Calu3 (cell line): ENCODE measurements around the gene ZNF266. TPM values are rescaled to one million over a fixed set of nuclear protein-coding genes. Genes with fewer than 3 reads are reported as not detected.

Experiments
- BruUV-seq: library from RNA; stranded (reverse); fragments of 400-500 nt; replicated peaks from 2 replicates; lab custom pipeline; 2021; lab: Mats Ljungman, UMichigan
- CTCF ChIA-PET: fragments of 300-600 bp; sonication (Branson Sonifier 250); formaldehyde crosslinking; loops from one replicate; lab custom pipeline; 2022; ENCODE audit warnings: antibody characterized with exemption; lab: Charles Lee
- DNase-seq: peaks from one replicate; pipeline ENCODE4 v3.0.0; 2022
- H3K27ac Mint-ChIP-seq: one replicate; pipeline ENCODE4 v1.8.0; 2022; ENCODE audit warnings: mixed read lengths; ENCODE audit not compliant: unreplicated experiment
- H3K27me3 Mint-ChIP-seq: one replicate; pipeline ENCODE4 v1.8.0; 2022; ENCODE audit warnings: mixed read lengths; ENCODE audit not compliant: unreplicated experiment
- H3K36me3 Mint-ChIP-seq: one replicate; pipeline ENCODE4 v1.8.0; 2022; ENCODE audit warnings: mild to moderate bottlenecking, moderate library complexity, mixed read lengths; ENCODE audit not compliant: insufficient read depth, unreplicated experiment
- H3K4me1 Mint-ChIP-seq: one replicate; pipeline ENCODE4 v1.8.0; 2022; ENCODE audit warnings: mild to moderate bottlenecking, low read depth, mixed read lengths; ENCODE audit not compliant: unreplicated experiment
- H3K4me3 Mint-ChIP-seq: one replicate; pipeline ENCODE4 v1.8.0; 2022; ENCODE audit warnings: mild to moderate bottlenecking, low read depth, moderate library complexity, mixed read lengths; ENCODE audit not compliant: unreplicated experiment
- H3K9me3 Mint-ChIP-seq: one replicate; pipeline ENCODE4 v1.8.0; 2022; ENCODE audit warnings: low read depth, mixed read lengths; ENCODE audit not compliant: unreplicated experiment
- CTCF ChIP-seq: fragments of 200-600 bp; IDR thresholded peaks from one replicate; pipeline ENCODE4 v1.8.0; 2022; ENCODE audit warnings: antibody characterized with exemption; ENCODE audit not compliant: unreplicated experiment
- intact Hi-C: fragments of 100-400 bp; cut with micrococcal nuclease; formaldehyde crosslinking; loops from one replicate; pipeline ENCODE4 v1.10.0; 2022; ENCODE audit not compliant: unreplicated experiment
- total RNA-seq: library from RNA; stranded (reverse); gene quantifications from 2 replicates; pipeline ENCODE4 v1.2.3, GENCODE V29; 2022

Gene ZNF266
- total RNA-seq, 1 experiment from 2014 or later, result 13.1 TPM

- no peaks in the 10 kb centered on the region for H3K4me1 Mint-ChIP-seq
- no peak overlapping the region for H3K27ac Mint-ChIP-seq
- no peak overlapping the region for H3K4me3 Mint-ChIP-seq
- peaks cover 6% of the 10 kb centered on the region for H3K36me3 Mint-ChIP-seq
- no TSS peak for BruUV-seq
- no peaks in the 10 kb centered on the region for H3K9me3 Mint-ChIP-seq
- H3K27me3 Mint-ChIP-seq, result no peaks in the 10 kb centered on the region
- CTCF ChIA-PET, result no interaction called here
- no peak for TF ChIP-seq CTCF
- intact Hi-C loops, result no loop called here
- no peak for DNase-seq
These were observed 22.0 kb downstream of the ZNF266 start for GRCh38 chr19:9413240-9413954.

- no peaks in the 10 kb centered on the region for H3K36me3 Mint-ChIP-seq
- intact Hi-C loops, result no loop called here
- TF ChIP-seq CTCF, result no peak
- H3K4me3 Mint-ChIP-seq, result no peak overlapping the region
- no peaks in the 10 kb centered on the region for H3K4me1 Mint-ChIP-seq
- H3K9me3 Mint-ChIP-seq, result peaks cover 4% of the 10 kb centered on the region
- H3K27me3 Mint-ChIP-seq, result no peaks in the 10 kb centered on the region
- CTCF ChIA-PET, result no interaction called here
- no TSS peak for BruUV-seq
- H3K27ac Mint-ChIP-seq, result no peak overlapping the region
- DNase-seq, result no peak
These were observed 27.5 kb downstream of the ZNF266 start for GRCh38 chr19:9407827-9408226.

- CTCF ChIA-PET, result no interaction called here
- no peak for DNase-seq
- H3K27me3 Mint-ChIP-seq, result no peaks in the 10 kb centered on the region
- intact Hi-C loops, result no loop called here
- H3K4me3 Mint-ChIP-seq, result no peak overlapping the region
- peaks cover 4% of the 10 kb centered on the region for H3K9me3 Mint-ChIP-seq
- TF ChIP-seq CTCF, result no peak
- BruUV-seq, result no TSS peak
- H3K36me3 Mint-ChIP-seq, result no peaks in the 10 kb centered on the region
- no peak overlapping the region for H3K27ac Mint-ChIP-seq
- H3K4me1 Mint-ChIP-seq, result no peaks in the 10 kb centered on the region
These were observed 28.5 kb downstream of the ZNF266 start for GRCh38 chr19:9406798-9407352.

GRCh38 chr19:9381361-9381785 is 54.0 kb downstream of the ZNF266 start:
- Mint-ChIP-seq H3K27me3 (no peaks in the 10 kb centered on the region), H3K9me3 (peaks cover 10% of the 10 kb centered on the region), H3K4me1 (no peaks in the 10 kb centered on the region), H3K4me3 (no peak overlapping the region), H3K36me3 (no peaks in the 10 kb centered on the region), H3K27ac (no peak overlapping the region)
- TF ChIP-seq CTCF, result no peak
- intact Hi-C loops, result no loop called here
- no peak for DNase-seq
- CTCF ChIA-PET, result no interaction called here
- BruUV-seq, result no TSS peak
